Panc1 (cell line): ENCODE measurements around the gene CDK6.

Experiments used
- CTCF ChIP-seq: fragments of 450-650 bp; IDR thresholded peaks from 2 replicates; pipeline ENCODE4 v1.5.1; 2017; ENCODE audit warnings: mild to moderate bottlenecking
- POLR2AphosphoS5 ChIP-seq: IDR thresholded peaks from 2 replicates; pipeline ENCODE4 v1.6.1; 2012; ENCODE audit warnings: mild to moderate bottlenecking, low read depth, low read length, moderate library complexity
- REST ChIP-seq, 2 experiments: IDR thresholded peaks; 2 replicates each; pipeline ENCODE4 v1.6.1; 2011 to 2012; ENCODE audit warnings: low read depth in 2 of 2, control low read depth in 1 of 2, low read length in 1 of 2, mild to moderate bottlenecking in 1 of 2, moderate library complexity in 1 of 2; ENCODE audit not compliant: insufficient read depth in 1 of 2
- TCF7L2 ChIP-seq: IDR thresholded peaks from 2 replicates; pipeline ENCODE4 v1.6.1; 2011; ENCODE audit warnings: mild to moderate bottlenecking, low read depth, low read length, inconsistent platforms

GRCh38 chr7:92730808-92731207, 105.6 kb downstream of the CDK6 start:
- TF ChIP-seq CTCF = no peak
- no peak for TF ChIP-seq TCF7L2
- TF ChIP-seq POLR2AphosphoS5 = no peak
- TF ChIP-seq REST (IDR thresholded peaks at IDR 0.05; ENCODE audit: insufficient read depth in 1 of 2, low read depth in 2 of 2, low read length in 1 of 2) = no peak
